T-cell (primary cell): ENCODE results near the gene FJX1. TPM values are rescaled to one million over a fixed set of nuclear protein-coding genes. Genes with fewer than 3 reads are reported as not detected.

Experiments
- ATAC-seq, 4 experiments: fragments of 200-7000 bp in 3 of 4; fragments of 150-1000 bp in 1 of 4; cut with Tn5 transposase; replicated peaks in 1 of 4; 1 replicate in 3 of 4; 2 replicates in 1 of 4; pipeline ENCODE4 v1.10.0; 2021; ENCODE audit warnings: moderate library complexity in 3 of 4, mild to moderate bottlenecking in 2 of 4, moderate number of reproducible peaks in 1 of 4
- CTCF ChIA-PET, 2 donors: fragments of 300-600 bp; sonication (Branson Sonifier 250); formaldehyde crosslinking; loops; one replicate each; lab custom pipeline; 2022; ENCODE audit warnings: antibody characterized with exemption in 2 of 2; lab: Charles Lee
- POLR2A ChIA-PET, 2 donors: fragments of 300-600 bp; sonication (Branson Sonifier 250); formaldehyde crosslinking; loops; one replicate each; lab custom pipeline; 2022; ENCODE audit warnings: antibody characterized with exemption in 2 of 2; lab: Charles Lee
- DNase-seq, 35 experiments: peaks; one replicate each; pipeline versions ENCODE4 v3.0.0 to v3.0.0-alpha.2; 2013 to 2023
- H3K27ac ChIP-seq: one replicate; pipeline ENCODE4 v1.5.1; 2013; ENCODE audit warnings: low read length
- H3K27me3 ChIP-seq, 2 experiments: replicated peaks in 1 of 2; 1 replicate in 1 of 2; 2 replicates in 1 of 2; pipeline versions ENCODE4 v1.6.1 to v1.7.0; 2013; ENCODE audit warnings: low read length in 1 of 2, mixed read lengths in 1 of 2; ENCODE audit not compliant: control insufficient read depth in 2 of 2, insufficient read depth in 2 of 2; ENCODE audit errors: extremely low read depth in 1 of 2
- H3K36me3 ChIP-seq, 2 donors: 1 replicate in 1 of 2; 2 replicates in 1 of 2; pipeline versions ENCODE4 v1.6.1 to v1.7.0; 2013; ENCODE audit warnings: low read length in 1 of 2; ENCODE audit not compliant: control insufficient read depth in 2 of 2, insufficient read depth in 1 of 2; ENCODE audit errors: extremely low read depth in 1 of 2
- H3K4me1 ChIP-seq, 2 experiments: 1 replicate in 1 of 2; 2 replicates in 1 of 2; pipeline versions ENCODE4 v1.6.1 to v1.7.0; 2013; ENCODE audit warnings: low read length in 2 of 2, mixed read lengths in 1 of 2; ENCODE audit not compliant: insufficient read depth in 2 of 2, control insufficient read depth in 1 of 2; ENCODE audit errors: extremely low read depth in 1 of 2
- H3K4me3 ChIP-seq, 2 donors: 1 replicate in 1 of 2; 2 replicates in 1 of 2; pipeline versions ENCODE4 v1.5.1 to v1.7.0; 2013; ENCODE audit warnings: mild to moderate bottlenecking in 2 of 2, low read length in 1 of 2, moderate library complexity in 1 of 2; ENCODE audit not compliant: control insufficient read depth in 1 of 2; ENCODE audit errors: extremely low read depth in 1 of 2
- H3K9me3 ChIP-seq: 2 replicates; pipeline ENCODE4 v1.7.0; 2013
- H3K27ac Mint-ChIP-seq, 2 donors: one replicate each; pipeline ENCODE4 v1.8.0; 2020 to 2021; ENCODE audit warnings: mild to moderate bottlenecking in 2 of 2, mixed read lengths in 2 of 2
- H3K27me3 Mint-ChIP-seq, 2 donors: one replicate each; pipeline ENCODE4 v1.8.0; 2021 to 2022; ENCODE audit warnings: mixed read lengths in 2 of 2
- H3K36me3 Mint-ChIP-seq: one replicate; pipeline ENCODE4 v1.8.0; 2021; ENCODE audit warnings: mixed read lengths
- H3K4me1 Mint-ChIP-seq, 3 donors: one replicate each; pipeline ENCODE4 v1.8.0; 2020 to 2022; ENCODE audit warnings: mixed read lengths in 3 of 3, mild to moderate bottlenecking in 1 of 3
- H3K4me3 Mint-ChIP-seq, 3 donors: one replicate each; pipeline ENCODE4 v1.8.0; 2020 to 2022; ENCODE audit warnings: mild to moderate bottlenecking in 3 of 3, mixed read lengths in 3 of 3, moderate library complexity in 3 of 3
- H3K9me3 Mint-ChIP-seq, 3 donors: one replicate each; pipeline ENCODE4 v1.8.0; 2020 to 2022; ENCODE audit warnings: mixed read lengths in 3 of 3
- WGBS: methylation state at CpG from one replicate; pipeline ENCODE4 v1.1.5; 2013; ENCODE audit warnings: missing lambda C conversion rate; ENCODE audit not compliant: insufficient coverage; 5-methylcytosine and 5-hydroxymethylcytosine counted together
- total RNA-seq, 35 experiments: library from RNA in 6 of 35; stranded (reverse) in 6 of 35; fragments of 120-200 nt in 1 of 35; gene quantifications; one replicate each; pipeline versions ENCODE4 v1.2.1 to v1.2.4 and lab custom pipeline; 2013 to 2026

The FJX1 gene
- total RNA-seq, 5 donors from 2014 or later (not counting 1 experiment from before 2014, with no cell fraction given) = 0.23 TPM; not detected in 4

- H3K4me3 Mint-ChIP-seq = no peak overlapping the region
- no peaks in the 10 kb centered on the region for H3K36me3 ChIP-seq
- no peaks in the 10 kb centered on the region for H3K4me1 Mint-ChIP-seq
- H3K36me3 Mint-ChIP-seq = no peaks in the 10 kb centered on the region
- peaks cover 34 to 48% of the 10 kb centered on the region in 2 donors for H3K27me3 Mint-ChIP-seq
- H3K4me3 ChIP-seq = no peak overlapping the region
- H3K27me3 ChIP-seq = peaks cover 3 to 6% of the 10 kb centered on the region in 2 experiments
- H3K4me1 ChIP-seq = no peaks in the 10 kb centered on the region
- H3K9me3 ChIP-seq = no peaks in the 10 kb centered on the region
- H3K9me3 Mint-ChIP-seq = no peaks in the 10 kb centered on the region
- H3K27ac Mint-ChIP-seq = no peak overlapping the region
- ATAC-seq (no peak), DNase-seq (no peak)
- ChIA-PET CTCF (no interaction called here), POLR2A (no interaction called here)
- no peak overlapping the region for H3K27ac ChIP-seq
- 100% methylated on average over 1 of the region's 3 CpGs for WGBS
Observed at GRCh38 chr11:35602979-35603378, 15.3 kb upstream of the FJX1 start.

- peaks cover 39% of the 10 kb centered on the region in 2 donors for H3K27me3 Mint-ChIP-seq
- POLR2A ChIA-PET = interaction anchor here in 1 of 2 donors (0.6 kb wide), 1 partner anchor 226 kb away, joined by 3 read pairs; no protein-coding TSS in a partner anchor
- Histone ChIP-seq H3K36me3 (no peaks in the 10 kb centered on the region), H3K4me3 (no peak overlapping the region), H3K4me1 (no peaks in the 10 kb centered on the region), H3K27ac (no peak overlapping the region), H3K27me3 (peaks cover 3 to 5% of the 10 kb centered on the region in 2 experiments), H3K9me3 (no peaks in the 10 kb centered on the region)
- CTCF ChIA-PET = interaction anchor here in 1 of 2 donors (0.6 kb wide), 1 partner anchor 32 kb away, joined by 3 read pairs; no protein-coding TSS in a partner anchor
- H3K9me3 Mint-ChIP-seq = no peaks in the 10 kb centered on the region
- no peaks in the 10 kb centered on the region for H3K4me1 Mint-ChIP-seq
- H3K36me3 Mint-ChIP-seq = no peaks in the 10 kb centered on the region
- DNase-seq (no peak), ATAC-seq (no peak)
- H3K4me3 Mint-ChIP-seq = no peak overlapping the region
- no peak overlapping the region for H3K27ac Mint-ChIP-seq
- 63% methylated on average over 4 of the region's 5 CpGs for WGBS
Observed at GRCh38 chr11:35605706-35606105, 12.6 kb upstream of the FJX1 start.

GRCh38 chr11:35606206-35606605, 12.1 kb upstream of the FJX1 start:
- Mint-ChIP-seq H3K9me3 (no peaks in the 10 kb centered on the region), H3K4me3 (no peak overlapping the region), H3K36me3 (no peaks in the 10 kb centered on the region), H3K4me1 (no peaks in the 10 kb centered on the region), H3K27ac (no peak overlapping the region), H3K27me3 (peaks cover 36 to 39% of the 10 kb centered on the region in 2 donors)
- Histone ChIP-seq H3K27me3 (peaks cover 3 to 5% of the 10 kb centered on the region in 2 experiments), H3K4me1 (no peaks in the 10 kb centered on the region), H3K36me3 (no peaks in the 10 kb centered on the region), H3K4me3 (no peak overlapping the region), H3K27ac (no peak overlapping the region), H3K9me3 (no peaks in the 10 kb centered on the region)
- no peak for ATAC-seq
- WGBS = no CpG with 5 or more reads among the region's 5 CpGs
- POLR2A ChIA-PET = no interaction called here
- DNase-seq = no peak
- CTCF ChIA-PET = interaction anchor here in 1 of 2 donors (0.6 kb wide), 1 partner anchor 32 kb away, joined by 3 read pairs; no protein-coding TSS in a partner anchor

- no peak overlapping the region for H3K27ac Mint-ChIP-seq
- H3K36me3 ChIP-seq = no peaks in the 10 kb centered on the region
- H3K36me3 Mint-ChIP-seq = no peaks in the 10 kb centered on the region
- no peak for DNase-seq
- CTCF ChIA-PET = no interaction called here
- no peaks in the 10 kb centered on the region for H3K9me3 ChIP-seq
- ATAC-seq = no peak
- H3K9me3 Mint-ChIP-seq = no peaks in the 10 kb centered on the region
- H3K27ac ChIP-seq = no peak overlapping the region
- H3K4me3 ChIP-seq = no peak overlapping the region
- peaks cover 39 to 40% of the 10 kb centered on the region in 2 donors for H3K27me3 Mint-ChIP-seq
- no peak overlapping the region for H3K4me3 Mint-ChIP-seq
- H3K4me1 Mint-ChIP-seq = no peaks in the 10 kb centered on the region
- H3K4me1 ChIP-seq = no peaks in the 10 kb centered on the region
- H3K27me3 ChIP-seq = peaks cover 0 to 2% of the 10 kb centered on the region in 2 experiments
- POLR2A ChIA-PET = no interaction called here
- 93% methylated on average over 1 of the region's 4 CpGs for whole genome bisulfite sequencing
Observed at GRCh38 chr11:35608502-35608901, 9.8 kb upstream of the FJX1 start.

GRCh38 chr11:35609656-35610055, 8.6 kb upstream of the FJX1 start:
- DNase-seq = no peak
- H3K27ac ChIP-seq = no peak overlapping the region
- Mint-ChIP-seq H3K9me3 (no peaks in the 10 kb centered on the region), H3K27ac (no peak overlapping the region), H3K27me3 (peaks cover 36 to 43% of the 10 kb centered on the region in 2 donors), H3K4me3 (no peak overlapping the region), H3K4me1 (no peaks in the 10 kb centered on the region), H3K36me3 (no peaks in the 10 kb centered on the region)
- ATAC-seq = no peak
- H3K27me3 ChIP-seq = peaks cover 0 to 3% of the 10 kb centered on the region in 2 experiments
- H3K36me3 ChIP-seq = no peaks in the 10 kb centered on the region
- WGBS = 86% methylated on average over 4 of the region's 6 CpGs
- no peak overlapping the region for H3K4me3 ChIP-seq
- no peaks in the 10 kb centered on the region for H3K4me1 ChIP-seq
- POLR2A ChIA-PET = no interaction called here
- CTCF ChIA-PET = no interaction called here
- H3K9me3 ChIP-seq = no peaks in the 10 kb centered on the region

GRCh38 chr11:35610631-35611030, 7.6 kb upstream of the FJX1 start:
- H3K4me3 Mint-ChIP-seq = no peak overlapping the region
- peaks cover 41 to 46% of the 10 kb centered on the region in 2 donors for H3K27me3 Mint-ChIP-seq
- H3K9me3 Mint-ChIP-seq = no peaks in the 10 kb centered on the region
- H3K27ac Mint-ChIP-seq = no peak overlapping the region
- no peaks in the 10 kb centered on the region for H3K36me3 Mint-ChIP-seq
- H3K9me3 ChIP-seq = no peaks in the 10 kb centered on the region
- ATAC-seq = no peak
- H3K4me3 ChIP-seq = no peak overlapping the region
- peaks cover 0 to 3% of the 10 kb centered on the region in 2 experiments for H3K27me3 ChIP-seq
- no peaks in the 10 kb centered on the region for H3K4me1 Mint-ChIP-seq
- CTCF ChIA-PET = no interaction called here
- H3K27ac ChIP-seq = no peak overlapping the region
- POLR2A ChIA-PET = no interaction called here
- DNase-seq = no peak
- H3K4me1 ChIP-seq = no peaks in the 10 kb centered on the region
- H3K36me3 ChIP-seq = no peaks in the 10 kb centered on the region
- WGBS = no CpG with 5 or more reads among the region's 7 CpGs
